A549 (cell line): Measurements from ENCODE around the gene PALLD. TPM values are rescaled to one million over a fixed set of nuclear protein-coding genes. Genes with fewer than 3 reads are reported as not detected.

Experiments
- ATAC-seq, 2 experiments: fragments of 200-7000 bp in 1 of 2; fragments of >200 bp in 1 of 2; cut with Nextera tagmentation in 1 of 2; cut with Tn5 transposase in 1 of 2; 3 replicates each; pipeline versions ENCODE4 v1.8.0 to v1.9.1; 2018 to 2020; ENCODE audit warnings: mild to moderate bottlenecking in 1 of 2, moderate library complexity in 1 of 2
- CTCF ChIA-PET: fragments of 300-600 bp; sonication (Branson Sonifier 250); formaldehyde crosslinking; extraction: SDS; loops from one replicate; lab custom pipeline; 2021; ENCODE audit warnings: antibody characterized with exemption, inconsistent platforms; lab: Yijun Ruan, JAX
- POLR2A ChIA-PET: fragments of 350-600 bp; formaldehyde crosslinking; extraction: SDS; loops from one replicate; lab custom pipeline; 2021; ENCODE audit warnings: antibody characterized with exemption, inconsistent platforms; lab: Yijun Ruan, JAX
- DNase-seq, 2 experiments: peaks; one replicate each; pipeline versions ENCODE4 v3.0.0 to v3.0.0-alpha.2; 2011 to 2016; ENCODE audit warnings: low read depth in 1 of 2, low spot score in 1 of 2
- FAIRE-seq: peaks from 2 replicates; lab custom pipeline; 2011; peaks lifted over from hg19 to GRCh38; lab: Jason Lieb, UNC
- H3K27ac ChIP-seq, 2 experiments: fragments of >200 bp; sonication (Bioruptor Twin); formaldehyde crosslinking; 3 replicates each; pipeline ENCODE4 v1.5.1; 2016 to 2017
- H3K4me1 ChIP-seq: fragments of >200 bp; sonication (Bioruptor Twin); formaldehyde crosslinking; 3 replicates; pipeline ENCODE4 v1.6.1; 2016
- H3K4me2 ChIP-seq: fragments of >200 bp; sonication (Bioruptor Twin); formaldehyde crosslinking; 3 replicates; pipeline ENCODE4 v1.6.1; 2016
- H3K4me3 ChIP-seq: fragments of >200 bp; sonication (Bioruptor Twin); formaldehyde crosslinking; 3 replicates; pipeline ENCODE4 v1.5.1; 2016
- H3K9me3 ChIP-seq: fragments of >200 bp; sonication (Bioruptor Twin); formaldehyde crosslinking; 3 replicates; pipeline ENCODE4 v1.6.1; 2016
- BHLHE40 ChIP-seq: IDR thresholded peaks from 2 replicates; pipeline ENCODE4 v1.6.1; 2012; ENCODE audit warnings: low read depth, low read length, inconsistent platforms
- CEBPB ChIP-seq, 2 experiments: fragments of >200 bp in 1 of 2; sonication (Bioruptor Twin) in 1 of 2; formaldehyde crosslinking in 1 of 2; IDR thresholded peaks; 2 replicates each; pipeline ENCODE4 v1.6.1; 2012 to 2016
- CHD2 ChIP-seq: fragments of 150-350 bp; IDR thresholded peaks from 2 replicates; pipeline ENCODE4 v1.6.1; 2014; ENCODE audit warnings: low read length; ENCODE audit not compliant: partially characterized antibody
- EHMT2 ChIP-seq: fragments of 200-600 bp; sonication (generic); IDR thresholded peaks from 2 replicates; pipeline ENCODE4 v1.6.1; 2016; ENCODE audit warnings: antibody characterized with exemption, low read depth, mild to moderate bottlenecking, moderate library complexity
- EP300 ChIP-seq, 2 experiments: fragments of >200 bp; sonication (Bioruptor Twin); formaldehyde crosslinking; IDR thresholded peaks; 2 replicates in 1 of 2; 3 replicates in 1 of 2; pipeline ENCODE4 v1.6.1; 2016 to 2017
- FOSB ChIP-seq: fragments of 250-450 bp; sonication (Bioruptor Pico); IDR thresholded peaks from 2 replicates; pipeline ENCODE4 v1.5.0; 2020; ENCODE audit warnings: mild to moderate bottlenecking, moderate library complexity
- FOSL2 ChIP-seq, 2 experiments: fragments of 450-650 bp in 1 of 2; fragments of >200 bp in 1 of 2; sonication (Bioruptor Twin) in 1 of 2; formaldehyde crosslinking; IDR thresholded peaks; 2 replicates each; pipeline versions ENCODE4 v1.5.0 to v1.6.1; 2016 to 2020; ENCODE audit warnings: mild to moderate bottlenecking in 1 of 2, moderate library complexity in 1 of 2
- GATA3 ChIP-seq: IDR thresholded peaks from 2 replicates; pipeline ENCODE4 v1.6.1; 2012; ENCODE audit warnings: borderline replicate concordance
- HDAC2 ChIP-seq: fragments of 200-600 bp; sonication (generic); IDR thresholded peaks from 2 replicates; pipeline ENCODE4 v1.6.1; 2016
- HEYL ChIP-seq: fragments of 250-450 bp; sonication (Bioruptor Pico); IDR thresholded peaks from 2 replicates; pipeline ENCODE4 v1.8.0; 2021; ENCODE audit warnings: mild to moderate bottlenecking, moderate library complexity
- HOXA7 ChIP-seq: fragments of 250-450 bp; sonication (Bioruptor Pico); IDR thresholded peaks from 2 replicates; pipeline ENCODE4 v1.5.0; 2020; ENCODE audit warnings: mild to moderate bottlenecking, moderate library complexity
- HOXB13 ChIP-seq: fragments of 250-450 bp; sonication (Bioruptor Pico); IDR thresholded peaks from 2 replicates; pipeline ENCODE4 v1.5.0; 2020; ENCODE audit warnings: low read depth, mild to moderate bottlenecking, moderate library complexity
- HOXB5 ChIP-seq: fragments of 250-450 bp; sonication (Bioruptor Pico); IDR thresholded peaks from 2 replicates; pipeline ENCODE4 v1.5.0; 2020; ENCODE audit warnings: mild to moderate bottlenecking, moderate library complexity
- KDM5A ChIP-seq: fragments of 200-600 bp; sonication (generic); IDR thresholded peaks from 2 replicates; pipeline ENCODE4 v1.6.1; 2016; ENCODE audit warnings: antibody characterized with exemption, mild to moderate bottlenecking
- MAX ChIP-seq: IDR thresholded peaks from 2 replicates; pipeline ENCODE4 v1.6.1; 2012
- MYC ChIP-seq: IDR thresholded peaks from 2 replicates; pipeline ENCODE4 v1.6.1; 2012; ENCODE audit warnings: mild to moderate bottlenecking, inconsistent platforms, low read length, improper control_type of control experiment, borderline replicate concordance
- NPAS2 ChIP-seq: fragments of 250-450 bp; sonication (Bioruptor Pico); IDR thresholded peaks from 2 replicates; pipeline ENCODE4 v1.8.0; 2022; ENCODE audit warnings: mild to moderate bottlenecking, moderate library complexity, borderline replicate concordance
- POLR2AphosphoS2 ChIP-seq: conservative IDR thresholded peaks from 2 replicates; pipeline ENCODE4 v1.6.1; 2012; ENCODE audit warnings: low read length, improper control_type of control experiment, inconsistent platforms
- TP53 ChIP-seq: fragments of 250-450 bp; sonication (Bioruptor Pico); IDR thresholded peaks from 2 replicates; pipeline ENCODE4 v1.5.0; 2021; ENCODE audit warnings: mild to moderate bottlenecking, moderate library complexity
- USF2 ChIP-seq: fragments of 450-650 bp; IDR thresholded peaks from 2 replicates; pipeline ENCODE4 v1.6.1; 2014; ENCODE audit warnings: antibody characterized with exemption
- ZC3H11A ChIP-seq: fragments of 450-650 bp; IDR thresholded peaks from 2 replicates; pipeline ENCODE4 v1.6.1; 2014; ENCODE audit warnings: antibody characterized with exemption, mild to moderate bottlenecking
- ZFP36 ChIP-seq: fragments of 450-650 bp; IDR thresholded peaks from 2 replicates; pipeline ENCODE4 v1.6.1; 2014; ENCODE audit warnings: borderline replicate concordance; ENCODE audit not compliant: partially characterized antibody
- WGBS: methylation state at CpG from one replicate; pipeline ENCODE4 v1.1.6; 2017; ENCODE audit errors: missing lambda C conversion rate; 5-methylcytosine and 5-hydroxymethylcytosine counted together
- polyA plus RNA-seq, 4 experiments: library from polyadenylated mRNA; depleted of rRNA in 3 of 4; stranded (reverse); fragments of >200 nt; fragmentation: RNase III in 1 of 4; extraction: RNeasy Plus Mini Kit Qiagen cat#74134 plus additional on column Dnase treatment in 1 of 4; gene quantifications; 2 replicates in 3 of 4; 3 replicates in 1 of 4; pipeline ENCODE4 v1.2.3, GENCODE V29; 2011 to 2017
- TF ChIP-seq, protein P1 (sequence below): fragments of 250-450 bp; sonication (Bioruptor Pico); IDR thresholded peaks from 2 replicates; pipeline ENCODE4 v1.5.0; 2021; ENCODE audit warnings: mild to moderate bottlenecking, moderate library complexity, borderline replicate concordance

PALLD gene
- polyA plus RNA-seq, 2 of the 4 experiments (the other 2 are of a cell fraction), result 88.8 to 113 TPM

DNA sequence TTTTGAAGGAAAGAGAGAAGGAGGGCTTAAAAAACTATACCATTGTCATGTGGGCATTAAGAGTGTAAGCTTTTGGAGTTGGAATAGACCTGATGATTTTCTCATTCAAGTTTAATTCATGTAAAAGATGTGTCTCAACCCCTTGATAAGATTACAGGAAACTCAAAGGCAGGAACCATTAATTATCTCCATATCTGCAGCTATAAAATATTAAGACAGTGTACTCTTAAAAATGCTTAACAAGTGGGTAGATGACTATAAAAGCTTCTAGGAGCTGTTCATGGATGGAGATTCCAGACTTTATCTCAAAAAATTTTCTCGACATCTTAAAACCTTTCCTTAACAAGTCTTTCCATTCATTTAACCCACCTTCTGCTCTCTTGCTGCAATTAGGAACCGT lies 208.3 kb downstream of the PALLD start:
- DNase-seq, result no peak
- Histone ChIP-seq H3K27ac (no peak overlapping the region), H3K4me2 (no peak overlapping the region), H3K4me1 (peaks cover 6% of the 10 kb centered on the region; the same call in 2 of the 3 replicates), H3K4me3 (no peak overlapping the region), H3K9me3 (no peaks in the 10 kb centered on the region)
- TF ChIP-seq EHMT2, result no peak
- TF ChIP-seq KDM5A, result no peak
- no peak for TF ChIP-seq HEYL (CRISPR knock-in tag)
- no peak for TF ChIP-seq HOXA7 (CRISPR knock-in tag)
- TF ChIP-seq HOXB5 (CRISPR knock-in tag), result no peak
- TF ChIP-seq USF2, result no peak
- TF ChIP-seq, protein P1, sequence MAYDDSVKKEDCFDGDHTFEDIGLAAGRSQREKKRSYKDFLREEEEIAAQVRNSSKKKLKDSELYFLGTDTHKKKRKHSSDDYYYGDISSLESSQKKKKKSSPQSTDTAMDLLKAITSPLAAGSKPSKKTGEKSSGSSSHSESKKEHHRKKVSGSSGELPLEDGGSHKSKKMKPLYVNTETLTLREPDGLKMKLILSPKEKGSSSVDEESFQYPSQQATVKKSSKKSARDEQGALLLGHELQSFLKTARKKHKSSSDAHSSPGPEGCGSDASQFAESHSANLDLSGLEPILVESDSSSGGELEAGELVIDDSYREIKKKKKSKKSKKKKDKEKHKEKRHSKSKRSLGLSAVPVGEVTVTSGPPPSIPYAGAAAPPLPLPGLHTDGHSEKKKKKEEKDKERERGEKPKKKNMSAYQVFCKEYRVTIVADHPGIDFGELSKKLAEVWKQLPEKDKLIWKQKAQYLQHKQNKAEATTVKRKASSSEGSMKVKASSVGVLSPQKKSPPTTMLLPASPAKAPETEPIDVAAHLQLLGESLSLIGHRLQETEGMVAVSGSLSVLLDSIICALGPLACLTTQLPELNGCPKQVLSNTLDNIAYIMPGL (CRISPR knock-in tag), result no peak
- FAIRE-seq, result no peak
- ATAC-seq, result no peak
- ChIA-PET POLR2A (no interaction called here), CTCF (interaction anchor here (0.6 to 2.0 kb wide), 4 partner anchors 13 to 120 kb away, joined by 3 to 5 read pairs (median 3); no protein-coding TSS in a partner anchor)
- WGBS, result 96% methylated on average over 2 of the region's 2 CpGs

GRCh38 chr4:168707205-168707604 lies 210.4 kb downstream of the PALLD start:
- DNase-seq (no peak), ATAC-seq (peak in 1 of 2 experiments; percentile 55; a peak in 3 of 6 replicates), FAIRE-seq (no peak)
- POLR2A ChIA-PET, result no interaction called here
- Histone ChIP-seq H3K27ac (peak overlapping the region in 1 of 2 experiments; percentile 7; a peak in 1 of 6 replicates), H3K4me3 (no peak overlapping the region), H3K4me2 (no peak overlapping the region), H3K4me1 (peaks cover 10% of the 10 kb centered on the region; the same call in 2 of the 3 replicates), H3K9me3 (no peaks in the 10 kb centered on the region)
- TF ChIP-seq FOSB (CRISPR knock-in tag), result no peak
- TF ChIP-seq EP300 (IDR thresholded peaks at IDR 0.05), result no peak
- no peak for TF ChIP-seq MYC
- no peak for TF ChIP-seq BHLHE40
- no peak for TF ChIP-seq HDAC2
- no peak for TF ChIP-seq TP53
- no peak for TF ChIP-seq HOXB13
- TF ChIP-seq MAX, result no peak
- TF ChIP-seq GATA3, result no peak
- no peak for TF ChIP-seq FOSL2 (IDR thresholded peaks at IDR 0.05)
- no peak for TF ChIP-seq FOSL2 (CRISPR knock-in tag; IDR thresholded peaks at IDR 0.05)
- 90% methylated on average over 4 of the region's 4 CpGs for WGBS
- CTCF ChIA-PET, result interaction anchor here (1.8 kb wide), 1 partner anchor 122 kb away, joined by 5 read pairs; no protein-coding TSS in a partner anchor

GRCh38 chr4:168708108-168708507 lies 211.3 kb downstream of the PALLD start:
- no peak for FAIRE-seq
- Histone ChIP-seq H3K4me2 (no peak overlapping the region), H3K4me1 (peaks cover 14% of the 10 kb centered on the region; the same call in 2 of the 3 replicates), H3K4me3 (no peak overlapping the region), H3K27ac (0 out of 6 replicates have a peak overlapping the region, but pooled peaks of 1 of the 2 experiments have one; percentile 30), H3K9me3 (no peaks in the 10 kb centered on the region)
- DNase-seq, result no peak
- POLR2A ChIA-PET, result no interaction called here
- 48% methylated on average over 4 of the region's 4 CpGs for WGBS
- ATAC-seq, result no peak
- CTCF ChIA-PET, result interaction anchor here (1.1 to 1.8 kb wide), 3 partner anchors 123 to 213 kb away, joined by 3 to 5 read pairs (median 3); no protein-coding TSS in a partner anchor
- TF ChIP-seq HOXB5 (CRISPR knock-in tag), result no peak
- TF ChIP-seq GATA3, result no peak
- TF ChIP-seq ZFP36, result no peak
- TF ChIP-seq POLR2AphosphoS2, result no peak
- no peak for TF ChIP-seq NPAS2 (CRISPR knock-in tag)
- TF ChIP-seq CEBPB (IDR thresholded peaks at IDR 0.05), result no peak
- TF ChIP-seq ZC3H11A, result no peak
- no peak for TF ChIP-seq CHD2
